GM21526 (cell line): ENCODE data around the gene GSX2.
"Not testable (repeated sequence)": the region's sequence is repeated elsewhere in the genome, so short reads cannot be mapped to it uniquely, and the experiment has no call there.

Experiments used
- ATAC-seq: cut with Tn5 transposase; IDR thresholded peaks from one replicate; pipeline ENCODE4 v1.9.1; 2021; ENCODE audit warnings: moderate library complexity; ENCODE audit not compliant: unreplicated experiment, low FRiP score

The GSX2 gene

DNA sequence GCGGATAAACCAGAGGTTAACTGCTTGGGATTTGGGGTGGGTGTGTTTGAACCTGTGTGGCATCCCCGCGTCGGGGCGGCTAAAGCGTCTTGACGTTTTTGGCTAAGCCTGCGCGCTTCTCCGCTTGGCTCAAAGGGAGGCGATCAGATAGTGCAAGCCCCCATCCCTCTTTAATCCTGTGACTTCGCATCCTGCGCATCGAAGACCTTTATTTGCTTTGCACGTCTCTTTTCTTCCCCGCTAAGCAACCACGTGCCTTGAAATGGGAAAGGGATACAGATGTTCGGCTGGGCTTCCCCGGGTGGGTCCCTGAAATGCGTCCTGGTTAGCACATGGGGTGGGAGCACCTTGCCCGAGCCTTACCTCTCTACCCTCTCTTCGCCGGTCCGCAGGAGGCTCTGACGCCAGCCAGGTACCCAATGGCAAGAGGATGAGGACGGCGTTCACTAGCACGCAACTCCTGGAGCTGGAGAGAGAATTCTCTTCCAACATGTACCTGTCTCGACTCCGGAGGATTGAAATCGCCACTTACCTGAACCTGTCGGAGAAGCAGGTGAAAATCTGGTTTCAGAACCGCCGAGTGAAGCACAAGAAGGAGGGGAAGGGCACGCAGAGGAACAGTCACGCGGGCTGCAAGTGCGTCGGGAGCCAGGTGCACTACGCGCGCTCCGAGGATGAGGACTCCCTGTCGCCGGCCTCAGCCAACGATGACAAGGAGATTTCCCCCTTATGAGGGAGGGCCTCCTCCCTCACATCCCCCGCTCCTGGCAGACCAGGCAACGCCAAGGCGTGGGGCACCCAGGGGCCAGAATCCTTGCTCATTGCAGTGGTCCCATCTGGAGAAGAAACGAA, 1.5 kb downstream of the GSX2 start:
- ATAC-seq, result no peak

DNA sequence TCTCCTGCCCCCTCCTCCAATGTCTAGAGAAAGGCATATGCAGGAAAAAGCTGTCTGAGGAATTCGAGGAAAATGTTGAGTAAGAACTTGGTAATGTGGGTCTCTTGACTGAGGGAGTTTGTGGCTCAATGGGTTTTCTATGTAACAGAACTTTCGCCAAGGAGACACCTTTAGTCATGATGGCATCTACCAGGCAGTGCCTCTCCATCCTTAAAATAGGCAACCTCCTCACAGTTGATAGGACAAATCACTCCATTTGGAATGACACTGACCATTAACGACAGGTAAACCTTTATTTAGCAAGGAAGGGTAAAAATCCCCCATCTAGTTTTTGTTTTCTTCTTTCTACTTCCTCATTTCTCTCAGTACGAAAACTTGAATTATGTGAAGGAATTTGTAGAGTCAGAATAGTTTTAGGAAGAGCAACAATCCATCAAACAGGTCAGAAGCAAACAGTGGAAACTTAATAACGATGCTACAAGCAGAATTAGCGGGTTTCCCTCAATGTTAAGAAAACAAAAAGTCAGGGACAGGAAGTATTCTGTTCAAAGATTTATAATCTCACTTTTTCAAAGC, 2.7 kb downstream of the GSX2 start:
- no peak for ATAC-seq

DNA sequence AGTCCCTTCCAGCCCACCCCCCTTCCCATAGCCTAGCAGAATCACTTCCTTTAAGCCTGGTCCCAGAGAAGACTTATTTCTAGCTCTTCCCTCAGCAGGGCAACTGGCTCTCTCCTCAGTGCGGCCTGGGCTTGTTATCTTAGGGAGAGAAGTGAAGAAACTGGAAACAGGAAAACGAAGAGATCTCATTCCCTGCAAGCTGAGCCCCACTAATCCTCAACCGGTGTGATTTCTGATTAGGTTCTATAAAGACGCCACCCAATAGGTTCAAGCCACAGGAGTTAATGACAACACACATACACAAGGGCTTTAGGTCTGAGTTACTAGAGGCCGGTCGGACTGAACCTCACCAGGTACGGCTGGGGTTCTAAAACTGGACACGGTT, 3.2 kb downstream of the GSX2 start:
- no peak for ATAC-seq

DNA sequence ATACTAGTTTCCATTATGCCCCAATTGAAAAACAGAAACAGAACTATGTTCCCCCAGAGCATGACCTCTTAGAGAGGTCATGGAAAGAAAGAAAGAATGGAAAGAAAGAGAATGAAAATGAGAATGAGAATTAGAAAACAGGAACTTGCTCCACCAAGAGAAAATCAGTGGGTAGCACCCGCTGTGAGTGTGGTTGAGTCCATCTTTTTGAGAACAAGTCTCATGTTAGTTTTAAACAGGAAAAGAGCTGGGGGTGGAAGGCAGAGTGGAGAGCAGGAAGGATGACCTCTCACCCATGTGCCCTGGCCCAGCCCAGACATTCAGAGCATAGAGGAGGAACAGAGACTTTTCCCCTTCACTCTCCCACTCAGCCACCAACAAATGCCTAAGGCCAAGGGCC, 4.9 kb downstream of the GSX2 start:
- ATAC-seq, result no peak

DNA sequence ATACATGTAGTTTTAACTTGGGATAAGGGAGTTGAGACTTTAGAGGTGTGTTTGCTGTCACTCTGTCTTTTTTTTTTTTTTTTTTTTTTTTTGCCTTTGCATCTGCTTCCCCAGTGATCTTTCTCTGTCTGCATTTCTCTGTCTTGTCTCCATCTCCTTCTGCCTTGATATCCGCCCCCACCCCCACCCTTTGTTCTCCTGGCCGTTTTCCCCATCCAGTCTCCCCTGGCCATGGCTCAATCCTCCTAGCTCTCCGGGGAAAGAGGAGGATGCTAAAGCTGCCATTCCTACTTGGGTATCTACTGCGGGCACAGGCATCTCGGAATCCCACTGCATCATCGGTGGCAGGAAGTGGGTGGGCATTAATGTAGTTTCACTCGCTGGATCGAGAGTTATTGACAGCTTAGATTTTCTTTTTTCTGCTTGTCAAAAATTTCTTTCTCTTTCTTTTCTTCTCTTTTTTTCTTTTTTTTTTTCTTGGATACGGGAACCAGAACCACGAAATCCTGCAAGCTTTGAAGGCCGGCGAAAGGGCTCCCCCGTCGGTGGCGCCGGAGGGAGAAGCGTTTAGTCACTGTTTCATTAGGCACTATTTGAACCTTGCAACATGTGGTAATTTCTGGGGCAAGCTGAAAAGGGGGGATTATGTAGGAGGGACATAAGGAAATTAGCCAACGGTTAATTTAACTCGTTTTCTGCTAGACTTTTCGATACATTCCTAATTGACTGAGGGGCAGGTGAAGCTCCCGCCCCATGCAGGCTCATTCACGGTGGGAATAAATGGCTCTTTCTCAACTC, 8.2 kb downstream of the GSX2 start:
- ATAC-seq, result no peak

DNA sequence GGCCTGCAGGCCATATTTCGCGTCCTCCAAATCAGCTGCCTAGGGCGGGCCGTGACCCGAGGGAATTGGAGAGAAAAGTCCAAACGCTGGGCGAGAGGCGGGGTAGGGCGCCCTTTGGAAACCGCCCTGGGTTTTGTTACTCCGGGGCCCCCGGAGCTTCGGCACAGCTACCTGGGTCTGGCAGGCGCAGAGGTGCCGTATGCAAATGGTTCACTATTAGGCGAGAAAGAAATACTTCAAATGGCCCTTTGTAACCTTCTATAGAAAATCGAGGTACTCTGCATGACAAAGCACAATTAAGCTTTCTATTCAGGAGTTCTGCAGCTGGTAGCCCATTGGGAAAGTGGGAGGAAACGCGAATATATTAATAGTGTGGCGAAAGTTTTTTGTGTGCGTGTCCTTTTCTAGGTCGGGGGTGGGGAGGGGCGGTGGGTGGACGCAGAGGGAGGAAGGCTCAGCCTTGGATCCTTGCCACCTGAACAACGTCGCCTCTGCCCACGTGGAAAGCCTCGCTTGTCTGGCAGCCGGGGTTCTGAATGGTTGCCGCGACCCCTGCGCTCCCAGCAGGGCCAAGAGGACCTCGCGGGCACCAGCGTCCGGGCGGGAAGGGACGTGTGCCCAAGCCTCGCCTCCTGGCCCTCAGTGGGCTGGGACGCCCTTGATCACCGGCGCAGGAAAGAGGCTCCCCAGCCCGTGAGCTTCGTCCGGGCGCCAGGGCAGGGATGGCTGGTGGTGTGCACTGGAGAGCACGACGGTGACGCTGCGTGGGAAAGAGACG, 9.5 kb downstream of the GSX2 start:
- ATAC-seq, result no peak

DNA sequence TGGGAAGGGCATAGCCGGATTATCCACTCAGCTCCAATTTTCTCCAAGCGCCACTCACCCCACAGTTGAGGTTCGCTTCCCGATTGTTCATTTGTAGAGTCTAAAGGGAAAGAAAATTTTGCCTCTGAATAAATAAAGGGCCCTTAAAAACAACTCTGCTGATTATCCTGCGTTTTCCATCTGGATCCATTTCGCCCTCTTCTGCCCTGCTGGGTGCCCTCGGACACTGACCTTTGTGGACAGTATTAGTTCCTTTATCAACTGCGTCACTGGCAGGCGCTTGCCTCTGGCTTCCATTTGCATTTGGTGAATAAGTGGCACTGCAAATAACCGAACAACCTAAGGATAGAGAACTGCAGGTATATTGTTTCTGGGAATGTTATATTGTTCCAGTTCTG, 10.1 kb downstream of the GSX2 start:
- no peak for ATAC-seq

DNA sequence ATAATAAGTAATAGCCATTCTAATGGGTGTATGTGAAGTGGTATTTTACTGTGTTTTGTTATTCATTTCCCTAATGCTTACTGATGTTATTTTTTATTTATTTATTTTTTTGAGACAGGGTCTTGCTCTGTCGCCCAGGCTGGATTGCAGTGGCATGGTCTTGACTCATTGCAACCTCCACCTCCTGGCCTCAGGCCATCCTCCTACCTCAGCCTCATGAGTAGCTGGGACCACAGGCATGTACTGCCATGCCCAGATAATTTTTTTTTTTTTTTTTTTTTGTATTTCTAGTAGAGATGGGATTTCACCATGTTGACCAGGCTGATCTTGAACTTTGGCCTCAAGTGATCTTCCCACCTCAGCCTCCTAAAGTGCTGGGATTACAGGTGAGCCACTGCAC, 13.2 kb downstream of the GSX2 start:
- not testable (repeated sequence) for ATAC-seq

DNA sequence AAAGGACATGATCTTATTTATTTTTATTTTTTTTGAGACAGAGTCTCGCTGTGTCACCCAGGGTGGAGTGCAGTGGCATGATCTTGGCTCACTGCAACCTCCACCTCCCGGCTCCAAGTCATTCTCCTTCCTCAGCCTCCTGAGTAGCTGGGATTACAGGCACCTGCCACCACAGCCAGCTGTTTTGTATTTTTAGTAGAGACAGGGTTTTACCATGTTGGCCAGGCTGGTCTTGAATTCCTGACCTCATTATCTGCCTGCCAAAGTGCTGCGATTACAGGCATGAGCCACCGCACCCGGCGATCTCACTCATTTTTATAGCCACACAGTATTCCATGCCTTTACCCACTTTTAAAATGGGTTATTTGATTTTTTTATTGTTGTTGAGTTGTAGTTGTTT, 16.3 kb downstream of the GSX2 start:
- ATAC-seq, result not testable (repeated sequence)

DNA sequence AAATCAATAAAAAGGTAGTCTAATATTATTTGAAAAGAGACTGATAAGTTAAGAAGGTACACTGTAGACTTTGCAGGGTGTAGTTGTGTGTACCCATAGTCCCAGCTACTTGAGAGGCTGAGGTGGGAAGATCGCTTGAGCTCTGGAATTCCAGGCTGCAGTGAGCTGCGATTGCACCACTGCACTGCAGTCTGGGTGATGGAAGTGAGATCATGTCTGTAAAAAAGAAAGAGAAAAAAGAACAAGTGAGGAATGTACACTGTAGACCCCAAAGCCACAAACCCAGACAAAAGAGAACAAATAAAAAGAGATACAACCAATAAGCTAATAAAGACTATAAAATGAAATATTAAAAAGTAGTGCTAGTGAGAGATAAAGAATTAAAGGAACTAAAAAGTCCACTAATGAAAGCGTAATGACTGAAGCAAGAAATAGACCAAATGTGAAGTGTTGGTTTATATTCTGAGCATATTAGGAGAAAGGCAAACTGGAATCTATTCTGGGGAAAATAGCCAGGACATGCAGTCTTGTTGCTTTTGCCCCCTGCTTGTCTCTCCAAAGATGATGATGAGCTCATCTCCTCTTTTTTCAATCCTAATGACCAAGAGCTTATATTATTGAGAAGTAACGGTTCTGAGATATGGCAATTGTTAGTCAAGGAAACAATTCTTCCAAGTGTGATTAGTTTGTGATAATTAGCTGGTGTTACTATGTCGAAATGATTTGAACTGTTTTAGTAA, 19.1 kb downstream of the GSX2 start:
- no peak for ATAC-seq

DNA sequence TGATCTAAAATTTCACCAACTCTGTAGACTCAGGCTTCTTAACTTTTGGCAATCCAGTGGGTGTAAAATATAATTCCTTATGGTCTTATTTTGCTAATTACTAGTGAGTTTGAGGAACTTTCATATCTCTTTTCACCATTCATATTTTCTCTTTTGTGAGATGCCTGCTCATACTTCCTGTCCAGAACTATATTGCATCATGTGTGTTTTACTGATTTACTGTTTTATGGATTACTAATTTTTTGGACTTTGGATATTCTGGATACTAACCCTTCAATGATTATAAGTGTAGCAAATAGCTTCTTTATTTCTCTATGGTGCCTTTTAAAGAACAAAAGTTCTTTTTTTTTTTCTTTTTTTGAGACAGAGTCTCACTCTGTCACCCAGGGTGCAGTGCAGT, 20.6 kb downstream of the GSX2 start:
- no peak for ATAC-seq

DNA sequence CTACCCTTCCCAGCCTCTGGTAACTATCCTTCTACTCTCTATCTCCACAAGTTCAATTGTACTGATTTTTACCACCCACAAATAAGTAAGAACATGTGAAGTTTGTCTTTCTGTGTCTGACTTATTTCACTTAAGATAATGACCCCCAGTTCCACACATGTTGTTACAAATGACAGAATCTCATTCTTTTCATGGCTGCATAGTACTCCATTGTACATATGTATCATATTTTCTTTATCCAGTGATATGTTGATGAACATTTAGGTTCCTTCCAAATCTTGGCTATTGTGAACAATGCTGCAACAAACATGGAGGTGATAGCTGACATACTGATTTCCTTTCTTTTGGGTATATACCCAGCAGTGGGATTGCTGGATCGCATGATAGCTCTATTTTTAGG, 27.7 kb downstream of the GSX2 start:
- no peak for ATAC-seq

DNA sequence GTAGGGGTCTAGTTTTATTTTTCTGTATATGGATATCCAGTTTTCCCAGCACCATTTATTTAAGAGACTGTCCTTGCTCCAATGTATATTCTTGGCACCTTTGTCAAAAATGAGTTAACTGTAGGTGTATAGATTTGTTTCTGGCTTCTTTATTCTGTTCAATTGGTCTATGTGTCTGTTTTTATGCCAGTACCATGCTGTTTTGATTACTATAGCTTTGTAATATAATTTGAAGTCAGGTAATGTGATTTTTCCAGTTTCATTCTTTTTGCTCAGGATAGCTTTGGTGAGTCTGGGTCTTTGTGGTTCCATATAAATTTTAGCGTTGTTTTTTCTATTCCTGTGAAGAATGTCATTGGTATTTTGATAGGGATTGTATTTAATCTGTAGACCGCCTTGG, 28.7 kb downstream of the GSX2 start:
- ATAC-seq, result not testable (repeated sequence)

DNA sequence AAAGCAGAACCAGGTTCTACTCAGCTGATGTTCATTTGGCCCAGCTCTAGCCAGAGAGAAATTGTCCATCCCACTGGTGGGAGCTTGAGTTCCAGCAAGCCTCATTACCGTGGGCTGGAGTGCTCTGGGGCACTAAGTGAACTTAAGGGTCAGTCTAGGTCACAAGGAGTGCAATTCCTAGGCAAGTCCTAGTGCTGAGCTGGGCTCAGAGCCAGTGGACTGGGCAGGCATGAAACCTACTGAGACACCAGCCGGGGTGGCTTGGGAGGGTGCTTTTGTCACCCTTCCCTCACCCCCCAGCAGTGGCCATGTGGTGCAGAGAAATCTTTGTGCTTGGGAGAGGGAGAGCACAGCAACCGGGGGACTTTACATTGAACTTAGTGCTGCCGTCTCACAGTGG, 39.4 kb downstream of the GSX2 start:
- no peak for ATAC-seq

DNA sequence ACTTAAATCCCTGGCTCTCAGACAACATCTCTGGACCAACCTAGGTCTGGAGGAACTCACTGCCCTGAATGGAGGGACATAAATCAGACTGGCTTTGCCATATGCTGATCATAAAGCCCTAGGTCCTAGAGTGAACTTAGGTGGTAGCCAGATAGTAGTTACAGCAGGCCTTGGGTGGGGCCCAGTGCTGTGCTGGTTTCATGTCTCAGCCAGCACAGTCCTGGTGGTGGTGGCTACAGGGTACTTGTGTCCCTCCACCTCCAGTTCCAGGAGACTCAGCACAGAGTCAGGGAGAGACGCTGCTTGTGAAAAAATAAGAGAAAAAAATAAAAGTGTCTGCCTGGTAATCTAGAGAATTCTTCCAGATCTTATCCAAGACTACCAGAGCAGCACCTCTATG, 40.3 kb downstream of the GSX2 start:
- ATAC-seq, result no peak

DNA sequence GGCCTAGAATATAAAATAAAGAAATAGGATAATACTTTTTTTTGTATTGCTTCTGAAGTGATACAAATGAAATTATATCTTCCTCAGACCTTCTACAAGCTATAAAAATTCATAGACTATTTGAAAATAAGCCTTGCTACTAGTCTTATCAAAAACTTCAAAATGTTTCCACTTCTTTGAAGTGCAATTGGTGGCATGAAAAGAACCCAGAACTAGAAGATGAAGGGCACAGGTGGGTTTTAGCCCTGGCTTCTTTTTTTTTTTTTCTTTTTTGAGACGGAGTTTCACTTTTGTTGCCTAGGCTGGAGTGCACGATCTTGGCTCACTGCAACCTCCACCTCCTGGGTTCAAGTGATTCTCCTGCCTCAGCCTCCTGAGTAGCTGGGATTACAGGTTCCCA, 44.2 kb downstream of the GSX2 start:
- ATAC-seq, result no peak

DNA sequence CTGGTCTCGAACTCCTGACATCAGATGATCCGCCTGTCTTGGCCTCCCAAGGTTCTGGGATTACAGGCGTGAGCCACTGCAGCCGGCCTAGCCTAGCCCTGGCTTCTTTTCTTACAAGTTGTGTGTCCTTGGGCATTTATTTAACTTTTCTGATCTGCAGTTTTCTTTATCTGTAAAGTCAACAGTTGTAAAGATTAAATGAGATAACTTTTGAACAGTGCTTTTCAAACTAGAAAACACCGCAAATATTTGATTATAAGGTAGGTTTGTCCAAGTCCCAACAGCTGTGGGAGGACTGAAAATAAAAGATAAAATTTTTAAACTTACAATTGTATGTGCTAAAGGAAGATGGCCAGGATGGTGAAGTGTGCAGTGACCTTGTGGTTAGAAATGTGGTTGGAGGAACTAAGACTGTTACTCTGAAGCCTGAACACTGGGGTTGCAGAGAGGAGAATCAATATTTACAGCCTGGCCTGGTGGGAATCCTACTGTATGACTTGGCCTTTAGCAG, 44.8 kb downstream of the GSX2 start:
- no peak for ATAC-seq

DNA sequence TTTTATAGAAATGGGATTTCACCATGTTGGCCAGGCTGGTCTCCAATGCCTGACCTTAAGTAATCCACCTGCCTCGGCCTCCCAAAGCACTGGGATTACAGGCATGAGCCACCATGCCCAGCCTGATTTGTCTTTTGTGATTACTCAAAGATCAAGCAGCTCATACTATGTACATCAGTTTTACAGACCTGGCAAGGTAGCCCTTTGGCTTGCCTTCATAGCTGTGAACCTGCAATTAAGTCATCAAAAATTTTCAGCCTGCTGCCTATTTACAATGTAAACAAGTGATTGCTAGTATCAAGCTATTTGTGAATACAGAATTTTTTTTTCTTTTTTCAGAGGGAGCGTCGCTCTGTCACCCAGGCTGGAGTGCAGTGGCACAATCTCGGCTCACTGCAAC, 46.2 kb downstream of the GSX2 start:
- ATAC-seq, result no peak

DNA sequence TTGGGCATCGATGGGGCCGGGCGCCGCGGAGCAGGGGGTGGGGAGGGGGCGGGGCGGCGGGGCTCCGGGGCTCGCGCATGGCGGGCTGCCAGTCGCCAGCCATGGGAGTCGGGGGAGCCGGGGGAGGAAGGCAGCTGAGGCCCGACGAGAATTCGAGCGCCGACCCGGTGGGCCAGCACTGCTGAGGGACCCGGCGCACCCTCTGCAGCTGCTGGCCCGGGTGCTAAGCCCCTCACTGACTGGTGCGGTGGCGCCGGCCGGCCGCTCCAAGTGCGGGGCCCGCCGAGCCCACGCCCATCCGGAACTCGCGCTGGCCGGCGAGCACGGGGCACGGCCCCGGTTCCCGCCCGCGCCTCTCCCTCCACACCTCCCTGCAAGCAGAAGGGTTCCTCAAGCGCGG, 49.4 kb downstream of the GSX2 start:
- no peak for ATAC-seq
